ENCODE results near the gene HYAL3. TPM values are rescaled to one million over a fixed set of nuclear protein-coding genes. Genes with fewer than 3 reads are reported as not detected.
"Not testable (repeated sequence)": the region's sequence is repeated elsewhere in the genome, so short reads cannot be mapped to it uniquely, and the experiment has no call there.

HYAL3 gene
- total RNA-seq, 2 donors from 2014 or later = 4.1 to 10.7 TPM

DNA sequence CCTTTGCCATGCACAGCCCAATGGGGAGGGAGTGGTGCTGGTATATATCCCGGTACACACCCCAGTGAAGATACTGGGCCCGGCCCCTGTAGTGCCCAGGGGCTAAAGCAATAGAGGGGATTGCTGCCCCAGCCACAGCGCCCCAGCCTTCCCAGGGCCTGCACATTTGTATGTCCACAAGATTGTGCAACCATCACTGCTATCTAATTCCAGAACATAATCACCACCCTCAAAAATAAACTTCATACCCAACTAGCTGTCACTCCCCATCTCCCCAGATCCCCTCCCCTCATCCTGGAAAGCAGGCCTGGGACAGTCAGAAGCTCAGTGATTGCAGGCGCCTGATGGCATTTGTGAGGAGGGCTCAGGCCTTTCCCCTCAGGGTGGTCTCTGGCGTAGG, 49.7 kb downstream of the HYAL3 start:
- Histone ChIP-seq H3K9me3 (no peaks in the 10 kb centered on the region), H3K27ac (no peak overlapping the region), H3K27me3 (replicated peaks; ENCODE audit: insufficient read depth) (no peaks in the 10 kb centered on the region), H3K4me3 (no peak overlapping the region), H3K4me1 (replicated peaks) (peaks cover 4% of the 10 kb centered on the region), H3K36me3 (no peaks in the 10 kb centered on the region)
- no peak for DNase-seq (ENCODE audit: low spot score)
- intact Hi-C loops (cut with DNase I) = no loop called here
- TF ChIP-seq POLR2AphosphoS5 (IDR thresholded peaks at IDR 0.05) (no peak), POLR2A (IDR thresholded peaks at IDR 0.05) (no peak)
- TF ChIP-seq, protein P1, sequence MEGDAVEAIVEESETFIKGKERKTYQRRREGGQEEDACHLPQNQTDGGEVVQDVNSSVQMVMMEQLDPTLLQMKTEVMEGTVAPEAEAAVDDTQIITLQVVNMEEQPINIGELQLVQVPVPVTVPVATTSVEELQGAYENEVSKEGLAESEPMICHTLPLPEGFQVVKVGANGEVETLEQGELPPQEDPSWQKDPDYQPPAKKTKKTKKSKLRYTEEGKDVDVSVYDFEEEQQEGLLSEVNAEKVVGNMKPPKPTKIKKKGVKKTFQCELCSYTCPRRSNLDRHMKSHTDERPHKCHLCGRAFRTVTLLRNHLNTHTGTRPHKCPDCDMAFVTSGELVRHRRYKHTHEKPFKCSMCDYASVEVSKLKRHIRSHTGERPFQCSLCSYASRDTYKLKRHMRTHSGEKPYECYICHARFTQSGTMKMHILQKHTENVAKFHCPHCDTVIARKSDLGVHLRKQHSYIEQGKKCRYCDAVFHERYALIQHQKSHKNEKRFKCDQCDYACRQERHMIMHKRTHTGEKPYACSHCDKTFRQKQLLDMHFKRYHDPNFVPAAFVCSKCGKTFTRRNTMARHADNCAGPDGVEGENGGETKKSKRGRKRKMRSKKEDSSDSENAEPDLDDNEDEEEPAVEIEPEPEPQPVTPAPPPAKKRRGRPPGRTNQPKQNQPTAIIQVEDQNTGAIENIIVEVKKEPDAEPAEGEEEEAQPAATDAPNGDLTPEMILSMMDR (IDR thresholded peaks at IDR 0.05) = no peak
- WGBS = 86% methylated on average over 5 of the region's 5 CpGs

DNA sequence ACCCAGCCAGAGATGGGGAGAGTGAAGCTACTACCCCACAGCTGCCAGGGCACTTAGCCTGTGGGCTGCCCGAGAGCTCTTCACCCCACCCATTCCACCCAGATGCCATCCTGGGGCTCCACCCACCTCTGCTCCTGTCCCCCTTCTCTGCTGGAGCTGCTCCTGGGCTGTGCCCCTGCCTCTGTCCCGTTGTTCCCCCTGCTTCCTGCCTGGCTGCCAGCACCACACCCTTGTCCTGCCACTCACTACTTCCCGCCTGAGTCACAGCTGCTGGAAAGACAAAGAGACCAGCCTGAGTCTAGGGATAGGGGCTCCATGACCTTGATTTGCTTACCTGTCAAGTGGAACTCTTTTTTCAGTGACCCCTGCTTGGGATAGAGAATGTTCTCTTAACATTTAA, 50.8 kb downstream of the HYAL3 start:
- H3K27me3 ChIP-seq (replicated peaks; ENCODE audit: insufficient read depth) = no peaks in the 10 kb centered on the region
- no peaks in the 10 kb centered on the region for H3K36me3 ChIP-seq
- no peak for DNase-seq (ENCODE audit: low spot score)
- WGBS = 25% methylated on average over 3 of the region's 3 CpGs
- TF ChIP-seq, protein P1 (IDR thresholded peaks at IDR 0.05) = no peak
- peak; percentile 32 for TF ChIP-seq POLR2AphosphoS5 (IDR thresholded peaks at IDR 0.05)
- H3K4me3 ChIP-seq = no peak overlapping the region
- H3K9me3 ChIP-seq = no peaks in the 10 kb centered on the region
- H3K4me1 ChIP-seq (replicated peaks) = peaks cover 4% of the 10 kb centered on the region
- intact Hi-C loops (cut with DNase I) = no loop called here
- no peak overlapping the region for H3K27ac ChIP-seq

DNA sequence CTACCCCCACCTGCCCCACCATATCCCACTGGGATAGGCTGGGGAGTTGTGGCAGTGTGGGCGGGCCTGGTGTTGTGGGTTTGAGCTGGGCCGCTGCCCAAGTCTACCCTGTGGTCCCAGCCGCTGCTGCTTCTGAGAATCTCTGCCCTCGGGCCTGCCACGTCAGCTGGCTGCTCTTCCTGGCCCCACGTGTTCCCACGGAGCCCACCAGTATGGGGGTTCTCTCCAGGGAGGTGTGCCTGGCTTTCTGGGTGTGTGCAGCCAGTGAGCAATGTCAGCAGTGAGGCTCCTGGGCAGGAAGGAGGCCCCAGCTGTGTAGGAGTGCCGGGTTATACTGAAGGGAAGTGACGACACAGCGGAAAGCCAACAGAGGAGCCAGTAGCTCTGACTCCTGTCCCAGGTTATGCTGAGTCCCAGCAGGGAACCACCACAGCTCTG, 52.7 kb downstream of the HYAL3 start:
- 22% methylated on average over 8 of the region's 10 CpGs for WGBS
- Histone ChIP-seq H3K27me3 (replicated peaks; ENCODE audit: insufficient read depth) (no peaks in the 10 kb centered on the region), H3K4me1 (replicated peaks) (peaks cover 4% of the 10 kb centered on the region), H3K4me3 (no peak overlapping the region), H3K36me3 (no peaks in the 10 kb centered on the region), H3K9me3 (no peaks in the 10 kb centered on the region), H3K27ac (peak overlapping the region; percentile 62 to 63)
- TF ChIP-seq POLR2A (IDR thresholded peaks at IDR 0.05) (no peak), POLR2AphosphoS5 (IDR thresholded peaks at IDR 0.05) (no peak)
- TF ChIP-seq, protein P1 (IDR thresholded peaks at IDR 0.05) = no peak
- intact Hi-C loops (cut with DNase I) = loop anchor here (1.0 kb wide), 1 partner anchor 19 kb away; no protein-coding TSS in a partner anchor
- no peak for DNase-seq (ENCODE audit: low spot score)

DNA sequence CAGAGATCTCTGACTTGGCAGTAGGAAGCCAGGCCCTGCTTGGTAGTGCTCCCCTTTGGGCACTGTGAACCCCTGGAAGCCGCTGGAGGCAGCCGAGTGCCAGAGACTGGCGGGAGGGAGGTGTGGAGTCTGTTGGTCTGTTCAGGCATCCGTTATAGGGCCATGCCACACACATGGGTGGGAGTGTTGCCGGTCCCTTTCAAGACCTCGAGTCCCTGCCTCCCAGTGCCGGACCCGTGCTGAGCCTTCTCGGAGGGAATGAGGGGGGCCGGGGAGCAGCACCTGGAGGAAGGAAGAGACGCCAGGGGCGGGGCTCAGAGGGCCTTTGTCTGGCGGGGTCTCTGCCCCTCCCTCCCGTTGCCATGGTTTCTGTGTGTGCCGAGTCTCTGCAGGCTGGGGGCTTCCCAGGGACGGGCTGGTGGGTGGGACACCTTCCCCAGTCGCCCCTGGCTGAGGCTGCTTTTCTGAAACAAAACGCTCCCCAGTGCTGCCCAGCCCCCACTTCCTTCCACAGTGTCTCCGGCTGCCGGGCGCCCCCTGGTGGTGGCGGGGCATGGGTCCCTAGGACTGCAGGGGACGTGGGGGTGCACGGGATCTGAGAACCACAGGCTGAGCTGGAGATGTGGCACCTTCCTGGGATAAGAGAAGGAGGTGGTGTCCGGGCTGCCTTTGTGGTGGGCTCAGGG, 53.2 kb downstream of the HYAL3 start:
- Histone ChIP-seq H3K4me3 (peak overlapping the region; percentile 10 to 32), H3K4me1 (replicated peaks) (peaks cover 4% of the 10 kb centered on the region), H3K27me3 (replicated peaks; ENCODE audit: insufficient read depth) (no peaks in the 10 kb centered on the region), H3K27ac (peak overlapping the region; percentile 62 to 63), H3K9me3 (no peaks in the 10 kb centered on the region), H3K36me3 (no peaks in the 10 kb centered on the region)
- DNase-seq (ENCODE audit: low spot score) = peak; percentile 84
- WGBS = 1% methylated on average over 20 of the region's 25 CpGs
- TF ChIP-seq, protein P1 (IDR thresholded peaks at IDR 0.05) = peak; percentile 98 to 99 (median 99)
- TF ChIP-seq POLR2A (IDR thresholded peaks at IDR 0.05) = no peak
- peak; percentile 87 for TF ChIP-seq POLR2AphosphoS5 (IDR thresholded peaks at IDR 0.05)
- intact Hi-C loops (cut with DNase I) = loop anchor here (1.0 kb wide), 1 partner anchor 19 kb away; no protein-coding TSS in a partner anchor

DNA sequence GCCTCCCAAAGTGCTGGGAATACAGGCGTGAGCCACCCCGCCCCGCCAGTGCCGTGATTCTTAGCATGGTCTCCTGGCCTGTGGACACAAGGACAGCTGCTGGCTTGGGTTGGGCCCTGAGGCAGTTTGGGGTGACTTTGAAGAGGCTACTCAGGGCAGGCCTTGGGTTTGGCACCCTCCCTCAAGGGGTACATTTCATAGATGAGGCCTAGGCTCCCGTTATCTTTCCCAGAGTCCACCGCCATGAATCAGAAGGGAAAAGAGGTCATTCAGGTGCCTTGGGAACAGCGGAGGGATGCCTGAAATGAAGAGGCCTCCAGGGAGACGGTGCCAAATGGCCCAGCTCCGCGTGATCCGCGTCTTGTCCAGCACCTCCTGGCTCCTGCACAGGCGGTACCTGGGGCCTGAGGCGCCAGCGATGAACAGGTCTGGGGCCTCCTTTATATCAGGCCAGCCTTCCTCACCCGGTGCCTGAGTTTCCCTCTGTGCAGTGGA, 53.9 kb downstream of the HYAL3 start:
- Histone ChIP-seq H3K36me3 (no peaks in the 10 kb centered on the region), H3K27me3 (replicated peaks; ENCODE audit: insufficient read depth) (no peaks in the 10 kb centered on the region), H3K4me3 (peak overlapping the region in 1 of 2 donors; percentile 10), H3K4me1 (replicated peaks) (peaks cover 4% of the 10 kb centered on the region), H3K27ac (peak overlapping the region; percentile 62 to 63), H3K9me3 (no peaks in the 10 kb centered on the region)
- no peak for TF ChIP-seq POLR2A (IDR thresholded peaks at IDR 0.05)
- TF ChIP-seq, protein P1 (IDR thresholded peaks at IDR 0.05) = no peak
- TF ChIP-seq POLR2AphosphoS5 (IDR thresholded peaks at IDR 0.05) = no peak
- DNase-seq (ENCODE audit: low spot score) = no peak
- 41% methylated on average over 16 of the region's 16 CpGs for WGBS
- intact Hi-C loops (cut with DNase I) = no loop called here

DNA sequence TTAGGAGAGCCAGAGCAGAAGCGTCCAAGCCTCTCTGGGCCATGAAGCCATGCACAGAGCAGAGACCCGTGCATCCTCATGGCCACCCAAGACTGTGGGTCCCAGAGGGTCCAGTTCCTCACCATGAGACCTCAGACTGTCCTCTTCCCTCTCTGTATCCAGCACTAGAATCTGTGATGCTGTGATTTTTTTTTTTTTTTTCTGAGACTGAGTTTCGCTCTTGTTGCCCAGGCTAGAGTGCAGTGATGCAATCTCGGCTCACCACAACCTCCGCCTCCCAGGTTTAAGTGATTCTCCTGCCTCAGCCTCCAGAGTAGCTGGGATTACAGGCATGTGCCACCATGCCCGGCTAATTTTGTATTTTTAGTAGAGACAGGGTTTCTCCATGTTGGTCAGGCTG, 54.4 kb downstream of the HYAL3 start:
- H3K9me3 ChIP-seq; H3K27me3 ChIP-seq (replicated peaks; ENCODE audit: insufficient read depth); H3K36me3 ChIP-seq; H3K4me3 ChIP-seq; H3K4me1 ChIP-seq (replicated peaks); H3K27ac ChIP-seq; intact Hi-C loops (cut with DNase I); DNase-seq (ENCODE audit: low spot score): not testable (repeated sequence)
- WGBS = 78% methylated on average over 6 of the region's 6 CpGs

All from prostate gland (tissue), 2 donors.